Measurements from ENCODE around the gene UGP2. TPM values are rescaled to one million over a fixed set of nuclear protein-coding genes. Genes with fewer than 3 reads are reported as not detected.

Gene UGP2
- total and polyA plus RNA-seq, 2 of the 4 experiments (the other 2 are of a cell fraction), result 45.0 to 58.8 TPM

GRCh38 chr2:63875559-63876245, 34.0 kb downstream of the UGP2 start:
- ATAC-seq (ENCODE audit: low read depth) (no peak), DNase-seq (no peak)
- Histone ChIP-seq H4K5ac (ENCODE audit: low read depth, low read length) (no peak overlapping the region), H3K9me3 (ENCODE audit: control insufficient read depth, insufficient read depth, low read length) (no peaks in the 10 kb centered on the region), H3K79me1 (ENCODE audit: low read depth in 1 of 2, low read length in 2 of 2) (peaks cover 52 to 61% of the 10 kb centered on the region in 2 experiments), H3K9me1 (ENCODE audit: insufficient read depth, low read length) (peaks cover 8% of the 10 kb centered on the region), H3K27ac (ENCODE audit: insufficient read depth, low read length) (no peak overlapping the region), H2AFZ (replicated peaks; ENCODE audit: low read length, poor library complexity) (no peak overlapping the region), H2AK5ac (ENCODE audit: low read depth, low read length) (no peak overlapping the region), H2BK120ac (ENCODE audit: low read depth, low read length) (no peak overlapping the region), H4K8ac (ENCODE audit: low read depth in 2 of 2, low read length in 2 of 2) (no peak overlapping the region), H4K20me1 (ENCODE audit: insufficient read depth, low read length) (peaks cover 3% of the 10 kb centered on the region; the same call in 1 of the 2 replicates), H3K4me1 (ENCODE audit: control insufficient read depth, insufficient read depth, low read length) (peaks cover 4% of the 10 kb centered on the region), H3K56ac (ENCODE audit: extremely low read depth, insufficient read depth, low read length) (no peak overlapping the region), H3K9ac (ENCODE audit: low read depth, low read length) (no peak overlapping the region), H3K36me3 (ENCODE audit: control insufficient read depth, insufficient read depth, low read length) (peaks cover 17% of the 10 kb centered on the region), H3K27me3 (ENCODE audit: control insufficient read depth, insufficient read depth, low read length) (no peaks in the 10 kb centered on the region), H3K4me3 (ENCODE audit: insufficient read depth, low read depth, low read length) (no peak overlapping the region), H2BK20ac (ENCODE audit: low read depth, low read length) (no peak overlapping the region), H3K4ac (ENCODE audit: low read depth, low read length) (no peak overlapping the region), H3K23ac (ENCODE audit: low read depth, low read length) (no peak overlapping the region), H2BK5ac (ENCODE audit: low read depth, low read length, poor library complexity, severe bottlenecking) (no peak overlapping the region), H3K18ac (ENCODE audit: low read depth, low read length) (no peak overlapping the region), H2AK9ac (replicated peaks; ENCODE audit: low read depth, low read length, poor library complexity) (no peak overlapping the region), H3K14ac (replicated peaks; ENCODE audit: low read depth, low read length) (no peak overlapping the region), H4K91ac (ENCODE audit: insufficient read depth, low read depth, low read length) (no peak overlapping the region), H2BK15ac (ENCODE audit: low read depth, low read length) (no peak overlapping the region), H3K4me2 (ENCODE audit: low read depth, low read length) (no peak overlapping the region)
- 100% methylated on average over 1 of the region's 3 CpGs; no CpG with 5 or more reads in 1 of the 2 experiments for WGBS, 2 experiments (ENCODE audit: extremely low coverage in 2 of 2, insufficient read length in 1 of 2)
- ChIA-PET CTCF (interaction anchor here (1.0 to 1.5 kb wide), 2 partner anchors 9 to 15 kb away, joined by 3 to 4 read pairs; no protein-coding TSS in a partner anchor), POLR2A (ENCODE audit: unreplicated experiment) (no interaction called here)
- intact Hi-C loops (cut with micrococcal nuclease), result no loop called here
- dilution Hi-C loops (cut with HindIII; ENCODE audit: low sequenced_read_pairs, unreplicated experiment), result no loop called here
- no TSS peak for BruUV-seq (replicated peaks)
- in situ Hi-C loops (cut with MboI; ENCODE audit: low sequenced_read_pairs), result no loop called here
- TF ChIP-seq RAD21 (IDR thresholded peaks at IDR 0.05; ENCODE audit: low read length) (no peak), MAZ (IDR thresholded peaks at IDR 0.05; ENCODE audit: borderline replicate concordance, low read depth, low read length) (no peak), POLR2A (IDR thresholded peaks at IDR 0.05; ENCODE audit: low read depth, low read length) (no peak), MXI1 (IDR thresholded peaks at IDR 0.05; ENCODE audit: borderline replicate concordance, low read depth, low read length) (no peak), CHD1 (IDR thresholded peaks at IDR 0.05; ENCODE audit: low read depth, low read length) (no peak), NFE2L2 (IDR thresholded peaks at IDR 0.05; ENCODE audit: low read depth, low read length) (no peak), BHLHE40 (IDR thresholded peaks at IDR 0.05; ENCODE audit: low read depth, low read length) (no peak), CEBPB (IDR thresholded peaks at IDR 0.05; ENCODE audit: low read depth, low read length) (no peak), SMC3 (IDR thresholded peaks at IDR 0.05; ENCODE audit: low read depth, low read length) (no peak), CTCF (conservative IDR thresholded peaks at IDR 0.05; ENCODE audit: low read depth, low read length) (no peak), MAFK (IDR thresholded peaks at IDR 0.05; ENCODE audit: low read depth, low read length) (no peak), RCOR1 (IDR thresholded peaks at IDR 0.05; ENCODE audit: insufficient replicate concordance, low read length) (no peak), ELK1 (IDR thresholded peaks at IDR 0.05; ENCODE audit: borderline replicate concordance, low read depth, low read length) (no peak)
